HG02840 (cell line): ENCODE data around the gene RNF32.
"Not testable (repeated sequence)": the region's sequence is repeated elsewhere in the genome, so short reads cannot be mapped to it uniquely, and the experiment has no call there.

Experiments
- ATAC-seq: cut with Tn5 transposase; IDR thresholded peaks from one replicate; pipeline ENCODE4 v1.9.1; 2021; ENCODE audit warnings: mild to moderate bottlenecking, moderate library complexity, moderate number of reproducible peaks; ENCODE audit not compliant: unreplicated experiment, low FRiP score

Gene RNF32

DNA sequence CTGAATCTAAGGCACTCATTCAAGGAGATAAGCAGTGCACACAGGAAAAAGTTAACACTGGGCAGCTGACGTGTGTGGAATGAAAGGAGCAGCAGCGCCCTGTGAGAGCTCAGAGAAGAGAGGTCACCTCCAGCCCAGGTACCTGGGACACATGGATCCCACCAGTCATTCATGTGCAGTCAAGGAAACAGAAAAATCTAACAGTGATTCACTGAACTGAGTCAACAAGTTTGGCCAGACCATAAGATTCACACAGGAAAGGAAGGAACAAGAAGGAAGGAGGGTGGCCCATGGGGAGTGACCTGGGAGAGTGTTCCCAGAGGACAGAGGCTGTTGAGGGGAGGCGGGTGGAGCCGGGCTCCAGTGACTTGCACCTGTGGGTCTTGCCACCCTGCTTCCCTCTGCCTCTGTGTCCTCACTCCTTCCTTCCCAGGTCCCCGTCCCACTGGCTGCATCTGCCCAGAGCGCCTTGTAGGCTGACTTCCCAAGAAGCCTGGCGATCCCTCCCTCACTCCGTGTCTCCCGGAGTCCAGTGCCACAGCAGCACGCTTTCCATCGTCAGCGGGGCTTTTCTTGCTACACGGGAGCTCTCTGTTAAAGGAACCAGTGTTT is 27.7 kb downstream of the RNF32 start:
- ATAC-seq: no peak

DNA sequence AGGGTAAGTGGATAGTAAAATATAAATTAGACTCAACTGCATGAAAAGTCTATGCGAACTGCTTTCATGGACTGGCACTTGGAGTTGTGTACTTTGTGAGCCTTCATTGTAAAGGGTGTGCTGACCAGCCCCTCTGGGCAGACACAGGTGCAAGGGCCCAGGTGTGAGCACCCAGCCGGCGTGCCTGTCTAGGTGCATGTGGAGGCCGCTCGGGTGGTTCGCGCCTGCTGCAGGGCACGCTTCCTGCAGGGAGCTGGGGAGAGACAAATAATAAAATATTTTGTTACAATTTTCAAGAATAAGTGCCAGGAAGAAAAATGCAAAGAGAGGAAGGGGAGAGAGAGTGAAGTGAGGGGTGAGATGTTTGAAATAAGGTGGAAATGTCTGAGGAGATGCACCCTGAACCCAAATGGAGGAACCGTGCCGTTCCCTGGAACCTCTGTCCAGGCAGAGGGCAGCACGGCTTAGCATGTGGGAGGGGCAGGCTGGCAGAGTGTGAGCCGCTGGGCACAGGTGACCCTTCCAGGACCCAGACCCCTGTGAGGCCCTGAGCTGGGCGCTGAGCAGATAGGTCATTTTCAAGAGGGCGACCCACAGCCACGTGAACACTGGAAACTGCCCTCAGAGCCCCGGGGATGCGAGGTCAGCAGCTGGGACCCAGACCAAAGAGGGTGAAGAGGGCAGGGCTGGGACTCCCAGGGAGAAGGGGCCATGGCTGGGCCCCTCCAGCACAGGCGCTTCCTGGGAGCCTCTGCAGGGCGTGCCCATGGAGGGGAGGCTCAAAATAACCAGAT is 28.7 kb downstream of the RNF32 start:
- ATAC-seq: no peak

GRCh38 chr7:156673454-156673853 is 32.9 kb downstream of the RNF32 start:
- no peak for ATAC-seq

GRCh38 chr7:156673902-156674301 is 33.3 kb downstream of the RNF32 start:
- ATAC-seq: no peak

DNA sequence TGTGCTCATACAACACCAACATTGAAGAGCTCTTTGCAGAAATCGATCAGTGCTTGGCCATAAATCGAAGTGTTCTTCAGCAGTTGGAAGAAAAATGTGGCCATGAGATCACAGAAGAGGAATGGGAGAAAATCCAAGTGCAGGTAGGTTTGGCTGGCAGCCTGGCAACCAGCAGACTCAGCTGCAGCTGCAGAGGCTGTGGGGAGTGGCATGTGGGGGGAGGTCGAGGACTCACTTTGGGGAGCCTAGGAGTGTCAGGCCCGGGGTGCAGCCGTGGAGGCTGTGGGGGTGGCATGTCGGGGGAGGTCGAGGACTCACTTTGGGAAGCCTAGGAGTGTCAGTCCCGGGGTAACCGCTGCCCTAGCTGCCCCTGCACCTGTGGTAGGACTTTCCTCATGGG is 35.1 kb downstream of the RNF32 start:
- no peak for ATAC-seq

DNA sequence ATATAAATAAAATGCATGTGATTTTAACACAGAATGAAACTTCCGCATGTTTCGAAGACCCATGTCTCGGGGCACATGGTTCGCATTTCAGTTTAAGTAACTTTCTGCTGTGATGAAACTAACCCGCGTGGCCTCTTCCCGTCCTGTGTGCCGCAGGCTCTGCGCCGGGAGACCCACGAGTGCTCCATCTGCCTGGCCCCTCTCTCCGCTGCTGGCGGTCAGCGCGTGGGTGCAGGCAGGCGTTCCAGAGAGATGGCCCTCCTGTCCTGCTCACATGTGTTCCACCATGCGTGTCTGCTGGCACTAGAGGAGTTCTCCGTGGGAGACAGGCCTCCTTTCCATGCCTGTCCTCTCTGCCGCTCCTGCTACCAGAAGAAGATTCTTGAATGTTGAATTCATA is 35.7 kb downstream of the RNF32 start:
- no peak for ATAC-seq

- ATAC-seq: no peak
These were observed 36.9 kb downstream of the RNF32 start for GRCh38 chr7:156677374-156678054.

DNA sequence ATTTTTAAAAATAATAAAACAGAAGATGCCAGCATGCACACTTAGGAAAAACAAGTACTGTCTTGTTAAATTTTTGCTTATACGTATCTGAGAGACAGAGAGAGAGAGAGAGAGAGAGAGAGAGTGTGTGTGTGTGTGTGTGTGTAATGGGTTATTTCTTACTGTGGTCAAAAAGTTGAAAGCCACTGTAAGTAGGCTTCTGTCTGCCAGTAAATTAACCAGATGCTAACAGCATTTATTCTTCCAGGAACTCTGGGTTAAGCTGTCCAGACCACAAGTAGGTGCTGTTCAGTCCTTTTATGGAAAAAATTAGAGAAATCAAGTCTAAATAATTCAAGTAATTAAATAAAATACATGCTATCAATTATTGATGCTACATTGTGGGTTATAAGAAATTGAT is 39.7 kb downstream of the RNF32 start:
- no peak for ATAC-seq

GRCh38 chr7:156682928-156683327 is 42.4 kb downstream of the RNF32 start:
- ATAC-seq: no peak

DNA sequence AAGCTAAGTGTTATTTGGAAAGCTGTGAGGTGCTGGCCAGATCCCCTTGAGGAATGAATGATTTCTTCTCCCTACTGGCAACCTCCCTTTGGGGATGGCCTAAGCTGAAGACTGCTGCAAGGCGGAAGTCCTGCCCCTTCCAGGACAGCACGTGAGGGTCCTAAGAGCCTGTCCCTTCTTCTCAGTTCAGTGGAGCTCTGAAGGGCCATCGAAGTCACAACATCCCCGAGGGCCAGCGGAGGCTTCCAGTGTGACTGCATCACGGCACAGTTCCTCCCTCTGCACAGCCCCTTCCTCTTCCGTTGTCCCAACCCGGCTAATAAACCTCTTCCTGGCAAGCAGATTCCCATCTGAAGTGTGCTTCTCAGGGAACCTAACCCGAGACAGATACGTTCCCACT is 43.7 kb downstream of the RNF32 start:
- ATAC-seq: no peak

- no peak for ATAC-seq
These were observed 44.1 kb downstream of the RNF32 start for GRCh38 chr7:156684661-156685060.

- ATAC-seq: no peak
These were observed 51.2 kb downstream of the RNF32 start for GRCh38 chr7:156691764-156692163.

- no peak for ATAC-seq
These were observed 52.3 kb downstream of the RNF32 start for GRCh38 chr7:156692849-156693248.

DNA sequence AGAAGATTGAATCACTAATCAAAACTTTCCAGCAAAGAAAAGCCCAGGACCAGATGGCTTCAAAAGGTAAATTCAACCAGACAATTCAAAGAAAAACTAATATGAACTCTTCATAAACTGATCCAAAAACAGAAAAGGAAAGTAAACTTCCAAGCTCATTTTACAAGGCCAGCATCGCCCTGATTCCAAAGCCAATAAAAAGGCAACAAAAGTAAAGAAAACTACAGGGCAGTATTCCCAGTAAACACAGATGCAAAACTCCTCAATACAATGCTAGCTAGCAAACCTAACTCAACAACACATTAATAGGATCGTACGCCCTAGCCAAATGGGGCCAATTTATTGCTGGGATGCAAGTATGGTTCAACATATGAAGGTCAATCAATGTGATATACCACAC is 53.1 kb downstream of the RNF32 start:
- ATAC-seq: no peak

DNA sequence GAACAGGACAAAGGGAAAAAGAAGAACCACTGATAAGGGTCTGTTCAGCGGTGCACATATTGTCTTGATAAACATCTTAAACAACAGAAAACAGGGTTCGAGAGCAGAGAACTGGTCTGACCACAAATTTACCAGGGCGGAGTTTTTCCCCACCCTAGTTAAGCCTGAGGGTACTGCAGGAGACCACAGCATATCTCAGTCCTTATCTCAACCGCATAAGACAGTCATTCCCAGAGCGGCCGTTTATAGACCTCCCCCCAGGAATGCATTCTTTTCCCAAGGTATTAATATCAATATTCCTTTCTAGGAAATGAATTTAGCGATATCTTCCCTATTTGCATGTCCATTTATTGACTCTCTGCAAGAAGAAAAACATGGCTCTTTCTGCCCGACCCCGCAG is 56.7 kb downstream of the RNF32 start:
- ATAC-seq: not testable (repeated sequence)

DNA sequence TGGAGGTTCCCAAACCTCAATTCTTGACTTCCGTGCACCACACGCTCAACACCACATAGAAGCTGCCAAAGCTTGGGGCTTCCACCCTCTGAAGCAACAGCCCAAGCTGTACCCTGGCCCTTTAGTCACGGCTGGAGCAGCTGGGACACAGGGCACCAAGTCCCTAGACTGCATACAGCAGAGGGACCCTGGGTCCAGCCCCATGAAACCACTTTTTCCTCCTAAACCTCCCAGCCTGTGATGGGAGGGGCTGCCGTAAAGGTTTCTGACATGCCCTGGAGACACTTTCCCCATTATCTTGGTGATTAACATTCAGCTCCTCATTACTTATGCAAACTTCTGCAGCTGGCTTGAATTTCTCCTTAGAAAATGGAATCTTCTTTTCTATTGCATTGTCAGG is 57.9 kb downstream of the RNF32 start:
- not testable (repeated sequence) for ATAC-seq

GRCh38 chr7:156701787-156702186 is 61.2 kb downstream of the RNF32 start:
- ATAC-seq: not testable (repeated sequence)

DNA sequence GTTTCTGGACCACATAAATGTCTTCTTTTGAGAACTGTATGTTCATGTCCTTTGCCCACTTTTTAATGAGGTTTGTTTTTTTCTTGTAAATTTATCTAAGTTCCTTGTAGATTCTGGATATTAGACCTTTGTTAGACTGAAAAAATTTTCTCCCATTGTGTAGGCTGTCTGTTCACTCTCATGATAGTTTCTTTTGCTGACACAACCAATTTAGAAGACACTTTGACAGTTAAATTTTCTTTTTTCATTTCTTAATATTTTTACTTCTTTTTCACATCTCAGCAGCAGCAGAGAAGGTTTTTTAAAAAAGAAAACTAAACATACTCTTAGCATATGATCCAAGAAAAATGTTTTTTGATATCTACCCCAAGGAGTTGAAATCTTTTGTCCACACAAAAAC is 61.8 kb downstream of the RNF32 start:
- ATAC-seq: no peak

- no peak for ATAC-seq
These were observed 62.6 kb downstream of the RNF32 start for GRCh38 chr7:156703209-156703608.

DNA sequence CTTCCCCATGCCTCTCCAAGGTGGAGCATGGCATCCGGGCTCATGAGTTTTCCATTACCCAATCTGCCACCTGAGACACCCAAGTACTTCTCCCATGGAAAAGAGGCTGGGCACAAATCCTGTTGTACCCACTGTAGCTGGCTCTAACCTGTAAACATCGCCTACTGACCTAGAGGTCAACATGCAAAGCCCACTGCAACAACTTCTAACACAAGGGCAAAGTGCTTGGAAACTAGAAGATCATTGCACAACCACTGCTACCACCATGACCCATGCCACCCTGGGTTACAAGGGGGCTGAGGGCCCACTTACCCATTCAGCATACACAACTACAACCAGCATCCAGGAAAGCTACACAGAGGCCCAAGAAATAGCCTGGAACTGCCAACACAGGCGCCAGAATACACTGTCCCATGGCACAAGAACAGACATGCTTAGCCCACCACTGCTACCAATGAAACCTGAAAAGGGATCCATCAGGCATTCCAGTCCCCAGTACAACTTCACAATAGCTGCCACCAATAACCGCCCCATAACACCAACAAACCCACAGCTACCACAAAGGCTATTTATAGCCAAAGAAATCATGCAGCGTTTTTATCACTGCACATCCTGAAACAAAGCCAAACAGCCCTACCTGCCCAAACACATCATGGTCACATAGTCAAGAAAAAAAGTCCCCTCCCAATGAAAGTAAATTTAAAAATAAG is 63.4 kb downstream of the RNF32 start:
- ATAC-seq: no peak
